HG03575 (cell line): Measurements from ENCODE around the gene UBP1.
"Not testable (repeated sequence)": the region's sequence is repeated elsewhere in the genome, so short reads cannot be mapped to it uniquely, and the experiment has no call there.

ENCODE experiments used
- ATAC-seq: cut with Tn5 transposase; IDR thresholded peaks from one replicate; pipeline ENCODE4 v1.9.1; 2021; ENCODE audit not compliant: unreplicated experiment, insufficient number of reproducible peaks, low FRiP score; ENCODE audit errors: extremely low read depth

Gene UBP1

DNA sequence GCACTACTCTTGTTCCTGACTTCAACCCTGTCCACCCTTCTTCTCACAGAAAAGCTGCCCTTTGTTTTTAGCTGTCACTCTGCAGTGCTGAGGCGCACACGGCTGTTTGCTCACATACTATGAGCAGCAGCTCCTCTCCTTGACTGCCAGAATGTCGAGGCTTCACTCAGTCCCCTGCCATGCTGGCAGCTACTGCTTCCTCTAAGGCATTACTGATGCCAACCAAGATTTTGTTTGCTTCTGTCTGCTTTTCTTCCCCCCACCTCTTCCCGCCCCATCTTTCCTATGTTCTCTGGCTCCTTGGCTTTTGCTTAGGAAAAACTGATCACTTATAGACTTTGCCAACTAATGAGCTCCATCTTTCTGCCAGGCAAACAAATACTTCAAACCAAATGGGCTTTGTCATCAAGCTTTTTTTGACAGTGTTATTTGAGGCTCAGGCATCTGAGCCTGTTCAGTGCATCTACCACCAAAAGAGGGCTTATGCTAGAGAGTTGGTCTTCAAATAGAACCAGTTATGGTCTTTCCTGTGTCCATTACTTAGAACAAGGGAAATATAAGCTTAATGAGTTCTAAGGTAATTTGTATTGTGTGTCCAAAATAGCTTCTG, 81.9 kb downstream of the UBP1 start:
- ATAC-seq: no peak

DNA sequence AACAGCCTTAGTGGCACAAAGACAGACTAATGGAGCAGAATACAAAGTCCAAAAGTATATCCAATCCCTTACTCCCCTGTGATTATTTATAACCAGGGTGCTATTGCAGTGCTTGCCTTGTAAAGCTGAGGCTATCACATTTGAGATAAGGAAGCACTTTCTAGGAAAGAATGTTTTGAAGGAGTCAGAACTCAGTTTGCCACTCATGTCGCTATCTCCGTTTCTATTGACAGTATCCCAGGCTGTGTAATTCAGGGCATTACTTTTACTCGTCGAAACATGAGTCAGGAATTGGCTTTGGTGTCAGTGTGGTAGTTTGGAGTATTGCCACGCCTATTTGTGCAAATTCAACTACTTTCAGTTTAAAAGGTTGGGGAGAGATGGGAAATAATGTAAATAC, 84.6 kb downstream of the UBP1 start:
- ATAC-seq: no peak

DNA sequence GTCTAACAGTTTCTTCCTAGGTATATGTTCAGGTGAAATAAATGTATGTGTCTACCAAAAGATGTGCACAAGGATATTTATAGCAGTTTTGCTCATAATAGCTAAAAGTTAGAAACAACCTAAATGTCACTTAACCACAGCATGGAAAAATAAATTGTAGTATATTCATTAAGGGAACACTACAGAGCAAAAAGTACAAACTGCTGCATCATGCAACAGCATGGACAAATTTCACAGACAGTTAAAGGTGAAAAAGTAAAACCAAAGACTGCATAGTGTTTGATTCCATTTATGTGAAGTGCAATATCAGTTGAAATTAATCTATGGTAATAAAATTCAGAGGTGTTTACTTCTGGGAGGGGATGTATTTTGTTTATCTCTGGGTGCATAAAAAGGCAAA, 100.4 kb downstream of the UBP1 start:
- no peak for ATAC-seq

DNA sequence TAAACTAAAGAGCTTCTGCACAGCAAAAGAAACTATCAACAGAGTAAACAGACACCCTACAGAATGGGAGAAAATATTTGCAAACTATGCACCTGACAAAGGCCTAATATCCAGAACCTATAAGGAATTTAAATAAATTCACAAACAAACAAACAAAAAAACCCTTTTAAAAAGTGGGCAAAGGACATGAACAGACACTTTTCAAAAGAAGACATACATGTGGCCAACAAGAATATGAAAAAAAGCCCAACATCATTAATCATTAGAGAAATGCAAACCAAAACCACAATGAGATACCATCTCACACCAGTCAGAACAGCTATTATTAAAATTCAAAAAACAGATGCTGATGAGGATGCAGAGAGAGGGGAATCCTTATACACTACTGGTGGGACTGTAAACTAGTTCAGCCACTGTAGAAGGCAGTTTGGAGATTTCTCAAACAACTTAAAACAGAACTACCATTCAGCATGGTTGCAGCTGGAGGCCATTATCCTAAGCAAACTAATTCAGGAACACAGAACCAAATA, 101.2 kb downstream of the UBP1 start:
- ATAC-seq: not testable (repeated sequence)
